T-helper 1 cell treated with Interleukin-12 subunit alpha and Interleukin-12 subunit beta and Interleukin-4 antibody, amounts not matched to agents 30 ng/mL and 1 ng/mL, for 36 hours (primary cell): Measurements from ENCODE around the gene PEX11B. TPM values are rescaled to one million over a fixed set of nuclear protein-coding genes. Genes with fewer than 3 reads are reported as not detected.

Experiments used
- intact Hi-C: fragments of 100-400 bp; cut with micrococcal nuclease; formaldehyde crosslinking; loops from one replicate; pipeline ENCODE4 v1.15.1; 2024
- total RNA-seq: library from RNA; stranded (reverse); gene quantifications from 2 replicates; pipeline ENCODE4 v1.2.3, GENCODE V29; 2022

Gene PEX11B
- total RNA-seq, 1 donor from 2014 or later, result 37.5 TPM

DNA sequence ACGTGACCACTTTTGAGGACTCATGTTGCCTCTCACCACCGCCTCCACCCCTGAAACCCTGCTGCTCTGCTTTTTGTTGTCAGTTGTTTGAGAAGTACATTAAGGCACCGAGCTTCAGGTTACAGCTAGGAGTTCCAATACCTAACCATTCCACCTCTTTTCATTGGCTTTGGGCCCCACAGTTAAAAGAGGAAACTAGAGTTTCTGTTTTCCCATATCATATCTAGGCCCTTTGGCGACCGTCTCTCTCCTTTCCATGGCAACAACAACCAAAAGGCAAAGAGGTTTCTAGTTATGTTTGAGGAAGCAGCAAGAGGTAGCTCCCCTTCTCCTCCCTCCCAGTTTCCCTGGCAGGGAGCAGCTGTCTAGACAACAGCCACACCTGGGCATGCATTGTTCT is 38.7 kb downstream of the PEX11B start:
- intact Hi-C loops, result no loop called here

DNA sequence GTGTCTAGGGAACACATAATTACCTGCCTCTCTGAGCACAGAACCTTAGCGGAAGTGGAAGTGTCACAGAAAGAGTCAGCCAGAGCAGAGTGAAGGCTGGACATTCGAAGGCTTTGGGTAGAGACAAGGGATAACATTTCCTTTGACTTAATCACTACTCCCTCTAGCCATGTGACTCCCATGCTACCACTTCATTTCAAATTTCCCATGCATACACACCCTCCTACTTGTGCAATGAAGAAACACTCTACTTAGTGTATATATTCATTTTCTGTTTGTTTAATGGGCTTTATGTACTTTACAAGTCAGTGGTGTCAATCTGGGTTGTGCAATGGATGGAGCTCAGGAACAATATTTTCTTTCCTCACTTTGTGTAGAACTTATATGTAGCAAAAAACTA is 39.8 kb downstream of the PEX11B start:
- intact Hi-C loops, result no loop called here

DNA sequence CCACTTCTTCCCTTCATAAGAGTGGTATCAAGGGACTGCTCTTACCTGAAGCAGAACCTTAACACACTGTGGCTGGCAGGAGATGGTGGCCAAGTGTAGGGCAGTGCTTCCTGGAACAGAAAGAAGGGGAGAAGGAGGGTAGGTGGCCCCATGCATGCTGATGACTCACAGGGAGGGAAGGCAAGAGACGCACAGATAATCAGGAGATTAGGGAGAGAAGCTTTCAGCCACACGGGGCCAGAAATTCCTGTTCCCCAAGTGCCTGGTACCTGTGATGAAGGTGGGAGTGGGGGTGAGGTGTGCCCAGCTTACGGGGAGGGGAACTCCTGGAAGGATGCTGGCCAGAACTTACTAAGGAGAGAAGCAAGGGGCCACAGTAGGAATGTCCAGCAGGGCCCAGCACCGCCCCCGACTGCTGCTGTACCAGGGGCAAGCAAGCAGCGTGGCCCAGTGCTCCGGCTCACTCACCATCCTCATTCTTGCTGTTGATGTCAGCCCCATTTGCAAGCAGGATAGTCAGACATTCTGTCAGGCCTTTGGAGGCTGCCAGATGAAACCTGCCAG is 40.5 kb downstream of the PEX11B start:
- intact Hi-C loops, result no loop called here

DNA sequence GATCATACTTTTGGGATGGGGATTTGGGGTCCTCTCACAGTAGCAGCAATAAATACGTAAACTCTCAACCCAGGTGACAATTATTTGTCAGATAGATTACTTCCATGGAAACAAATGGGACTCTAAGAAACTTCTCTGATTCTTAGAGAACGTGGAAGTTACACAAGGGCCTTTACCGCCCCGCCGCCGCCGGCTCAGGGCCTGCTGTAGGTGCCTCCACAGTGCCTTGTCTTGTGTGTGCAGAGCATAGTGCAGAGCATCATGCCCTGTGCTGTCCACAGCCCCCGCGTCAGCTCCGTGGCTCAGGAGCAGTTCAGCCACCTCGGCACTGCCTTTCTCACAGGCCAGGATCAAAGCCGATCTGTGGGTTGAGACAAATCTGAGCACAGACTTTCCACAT is 43.9 kb downstream of the PEX11B start:
- intact Hi-C loops, result no loop called here

DNA sequence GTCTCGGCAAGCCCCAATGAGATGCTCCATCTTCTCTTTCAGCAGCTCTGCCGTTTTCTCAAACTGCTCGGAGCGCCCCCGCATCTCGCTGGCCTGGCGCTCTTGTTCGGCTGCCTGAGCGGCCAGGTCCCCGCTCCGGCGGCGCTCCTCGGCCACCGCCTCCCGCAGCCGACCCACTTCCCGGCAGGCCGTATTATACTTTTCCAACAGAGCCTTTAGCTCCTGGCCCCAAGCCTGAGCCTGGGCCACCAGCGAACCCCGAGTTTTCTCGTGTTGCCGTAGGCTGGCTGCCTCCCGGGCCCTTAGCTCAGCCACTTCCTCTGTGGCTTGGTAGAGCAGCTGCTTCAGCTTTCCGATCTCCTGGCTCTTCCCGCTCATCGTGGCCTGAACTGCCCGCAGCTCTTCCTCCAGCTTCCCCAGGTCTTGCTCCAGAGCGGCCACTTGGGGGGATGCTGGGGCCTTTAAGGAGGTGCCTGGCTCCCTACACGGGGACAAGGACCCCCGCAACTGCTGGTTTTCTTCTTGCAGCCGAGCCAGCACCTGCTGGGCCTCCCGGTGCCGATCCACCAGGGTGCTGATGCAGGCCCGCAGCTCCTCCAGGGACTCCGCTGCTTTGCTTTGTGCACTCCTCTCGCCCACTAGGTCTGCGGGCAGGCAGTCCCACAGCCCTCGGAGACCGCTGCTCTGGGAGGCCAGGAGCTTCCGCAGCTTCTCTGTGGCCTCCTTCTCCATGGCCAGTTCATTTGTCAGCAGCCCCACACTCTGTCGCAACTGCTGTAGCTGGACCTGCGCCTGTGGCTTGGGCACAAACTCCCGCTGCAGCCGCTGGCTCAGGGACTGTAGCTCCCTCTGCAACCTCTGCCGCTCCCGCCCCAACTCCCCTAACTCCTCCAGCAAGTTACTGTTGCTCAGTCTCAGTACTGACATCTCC is 46.3 kb downstream of the PEX11B start:
- intact Hi-C loops, result no loop called here

DNA sequence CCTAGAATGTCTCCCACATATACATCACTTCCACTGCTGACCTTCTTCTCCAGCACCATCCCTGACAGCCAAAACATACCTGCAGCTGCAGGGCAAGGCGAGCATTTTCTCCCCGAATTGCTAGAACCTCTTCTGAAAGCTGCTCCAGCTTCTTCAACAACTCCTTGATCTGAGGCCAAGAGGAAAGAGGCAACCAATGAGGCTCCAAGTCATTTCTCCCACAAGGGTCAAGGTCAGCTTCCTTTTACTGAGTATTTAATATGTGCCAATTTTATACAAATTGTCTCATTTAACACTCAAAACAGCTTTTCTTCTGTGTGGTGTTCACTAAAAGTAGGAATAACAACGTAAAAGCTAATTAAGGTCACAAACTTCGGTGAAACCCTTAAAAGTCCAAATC is 50.3 kb downstream of the PEX11B start:
- intact Hi-C loops, result no loop called here

DNA sequence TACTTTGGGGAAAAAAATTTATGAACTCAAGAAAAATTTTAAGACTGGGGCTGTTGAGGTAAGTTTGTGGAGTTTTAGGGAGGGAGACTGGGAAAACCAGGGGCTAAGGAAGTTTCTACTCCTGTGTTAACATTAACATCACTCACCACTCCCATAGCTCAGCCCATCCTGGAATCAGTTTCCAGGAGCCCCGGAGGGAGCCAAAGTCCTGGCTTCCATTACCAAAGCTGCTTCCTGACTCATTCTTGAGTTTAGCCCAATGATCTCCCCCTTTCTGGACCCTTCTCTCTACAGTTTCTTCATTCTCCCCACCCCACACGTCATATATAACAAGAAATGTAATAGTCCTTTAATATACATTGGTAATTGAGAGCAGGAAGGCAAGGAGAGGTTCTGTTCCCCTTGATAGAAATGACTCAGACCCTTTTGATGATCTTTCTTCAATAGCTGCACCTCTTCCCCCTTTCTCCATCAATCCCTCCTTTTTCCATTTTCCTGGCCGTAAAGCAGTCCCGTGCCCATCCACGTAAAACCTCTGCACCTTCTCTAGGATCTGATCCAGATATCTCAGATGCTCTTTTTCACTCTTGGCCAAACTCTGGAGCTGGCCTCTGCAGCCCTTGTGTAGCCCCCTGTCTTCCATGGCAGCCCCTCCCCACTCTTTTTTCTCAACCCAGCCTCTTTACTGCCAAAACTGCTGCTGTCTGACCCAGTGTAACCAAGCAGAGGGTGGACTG is 55.1 kb downstream of the PEX11B start:
- intact Hi-C loops, result no loop called here

Other genes with a start within 250 kb of the PEX11B start
- gene PDZK1, start 211.3 kb downstream of the PEX11B start, total RNA-seq, result 0.20 and 0.49 TPM in 2 replicates
- 0.17 TPM in 1 of 2 replicates, not detected in the other for gene CD160, start 199.2 kb downstream of the PEX11B start, total RNA-seq
- 18.1 and 19.9 TPM in 2 replicates for gene RNF115, start 94.6 kb downstream of the PEX11B start, total RNA-seq
- 32.8 and 35.3 TPM in 2 replicates for gene POLR3C, start 94.5 kb downstream of the PEX11B start, total RNA-seq
- gene NUDT17, start 73.1 kb downstream of the PEX11B start, total RNA-seq, result 2.9 and 3.6 TPM in 2 replicates
- gene PIAS3, start 59.6 kb downstream of the PEX11B start, total RNA-seq, result 25.5 and 27.3 TPM in 2 replicates
- gene ANKRD35, start 32.9 kb downstream of the PEX11B start, total RNA-seq, result 0.83 and 0.88 TPM in 2 replicates
- gene ITGA10, start 8.7 kb downstream of the PEX11B start, total RNA-seq, result 1.6 and 1.7 TPM in 2 replicates
- gene RBM8A, start 8.8 kb upstream of the PEX11B start, total RNA-seq, result 196 and 197 TPM in 2 replicates
- gene LIX1L, start 39.3 kb upstream of the PEX11B start, total RNA-seq, result 38.9 and 39.0 TPM in 2 replicates
- gene ANKRD34A, start 45.9 kb upstream of the PEX11B start, total RNA-seq, result 1.2 and 2.3 TPM in 2 replicates
- 17.8 and 21.0 TPM in 2 replicates for gene POLR3GL, start 46.0 kb upstream of the PEX11B start, total RNA-seq
- 456 and 471 TPM in 2 replicates for gene TXNIP, start 77.9 kb upstream of the PEX11B start, total RNA-seq
- not detected in 2 replicates for gene HJV, start 103.0 kb upstream of the PEX11B start, total RNA-seq
- 5.8 and 6.3 TPM in 2 replicates for gene NBPF10, start 226.1 kb upstream of the PEX11B start, total RNA-seq